Keratinocyte (primary cell): ENCODE data around the gene FCER1A. TPM values are rescaled to one million over a fixed set of nuclear protein-coding genes. Genes with fewer than 3 reads are reported as not detected.

Source experiments
- polyA plus RNA-seq, 5 experiments: library from polyadenylated mRNA; depleted of rRNA in 3 of 5; stranded (reverse) in 3 of 5; stranded (forward) in 1 of 5; unstranded in 1 of 5; fragments of >200 nt; gene quantifications; 1 replicate in 1 of 5; 2 replicates in 3 of 5; 3 replicates in 1 of 5; pipeline versions ENCODE4 v1.2.1 to v1.2.3, GENCODE V29; 2011 to 2012; ENCODE audit warnings: missing spikeins in 2 of 5, low read depth in 1 of 5, low replicate concordance in 1 of 5

FCER1A gene
- polyA plus RNA-seq, 1 donor (not counting 4 experiments of a cell fraction or from before 2014, with no cell fraction given): not detected

Other genes starting within 250 kb of the FCER1A start
- 0.09 to 0.33 TPM (median 0.17 TPM) in 3 replicates for gene AIM2, start 225.6 kb upstream of the FCER1A start, polyA plus RNA-seq
- 0.03 TPM in 1 of 3 replicates, not detected in the others for gene CADM3, start 130.7 kb upstream of the FCER1A start, polyA plus RNA-seq
- gene ACKR1, start 97.5 kb upstream of the FCER1A start, polyA plus RNA-seq: not detected in 3 replicates
- gene OR10J4, start 129.9 kb downstream of the FCER1A start, polyA plus RNA-seq: not detected in 3 replicates
- not detected in 3 replicates for gene OR10J1, start 137.4 kb downstream of the FCER1A start, polyA plus RNA-seq
- not detected in 3 replicates for gene OR10J5, start 233.7 kb downstream of the FCER1A start, polyA plus RNA-seq